ENCODE results near the gene OGN.

Gene OGN

DNA sequence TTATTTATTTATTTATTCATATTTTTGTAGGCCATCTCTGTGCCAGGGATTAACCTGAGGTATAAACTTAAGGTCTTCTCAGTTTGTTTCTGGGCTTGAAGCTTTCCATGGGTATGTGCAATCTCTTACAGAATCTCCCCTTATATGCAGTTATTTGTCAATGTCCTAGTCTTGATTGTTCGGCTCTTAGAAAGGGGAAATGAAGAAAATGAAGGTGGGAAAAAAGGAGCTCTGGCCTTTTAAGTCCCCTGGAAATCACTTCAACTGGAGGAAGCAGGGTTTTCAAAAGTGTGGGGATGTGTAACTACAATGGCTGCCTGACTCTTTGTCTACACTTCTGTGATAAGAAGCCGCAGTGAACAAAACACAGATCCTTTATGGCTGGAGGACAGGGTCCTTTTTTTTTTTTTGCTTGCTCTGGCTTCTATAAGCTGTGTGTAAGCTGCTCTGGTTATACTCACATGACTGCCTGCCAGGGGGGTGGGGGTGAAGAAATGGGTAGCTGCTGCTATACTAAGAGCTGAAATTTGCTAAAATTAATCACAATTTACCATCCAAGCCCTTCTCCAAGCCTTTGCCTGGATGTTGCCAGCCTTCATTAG is 44.9 kb downstream of the OGN start:
- no peak overlapping the region for H3K27ac ChIP-seq
- in situ Hi-C loops (cut with HindIII; ENCODE audit: low pct_ligation_motif_present, low sequenced_read_pairs), result no loop called here
- TF ChIP-seq, protein P1, sequence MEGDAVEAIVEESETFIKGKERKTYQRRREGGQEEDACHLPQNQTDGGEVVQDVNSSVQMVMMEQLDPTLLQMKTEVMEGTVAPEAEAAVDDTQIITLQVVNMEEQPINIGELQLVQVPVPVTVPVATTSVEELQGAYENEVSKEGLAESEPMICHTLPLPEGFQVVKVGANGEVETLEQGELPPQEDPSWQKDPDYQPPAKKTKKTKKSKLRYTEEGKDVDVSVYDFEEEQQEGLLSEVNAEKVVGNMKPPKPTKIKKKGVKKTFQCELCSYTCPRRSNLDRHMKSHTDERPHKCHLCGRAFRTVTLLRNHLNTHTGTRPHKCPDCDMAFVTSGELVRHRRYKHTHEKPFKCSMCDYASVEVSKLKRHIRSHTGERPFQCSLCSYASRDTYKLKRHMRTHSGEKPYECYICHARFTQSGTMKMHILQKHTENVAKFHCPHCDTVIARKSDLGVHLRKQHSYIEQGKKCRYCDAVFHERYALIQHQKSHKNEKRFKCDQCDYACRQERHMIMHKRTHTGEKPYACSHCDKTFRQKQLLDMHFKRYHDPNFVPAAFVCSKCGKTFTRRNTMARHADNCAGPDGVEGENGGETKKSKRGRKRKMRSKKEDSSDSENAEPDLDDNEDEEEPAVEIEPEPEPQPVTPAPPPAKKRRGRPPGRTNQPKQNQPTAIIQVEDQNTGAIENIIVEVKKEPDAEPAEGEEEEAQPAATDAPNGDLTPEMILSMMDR (IDR thresholded peaks at IDR 0.05; ENCODE audit: low read depth, low read length, missing control alignments), result no peak
- DNase-seq, result no peak
- no peaks in the 10 kb centered on the region for H3K27me3 ChIP-seq (replicated peaks)
- no peaks in the 10 kb centered on the region for H3K36me3 ChIP-seq (replicated peaks)
- H3K4me3 ChIP-seq (ENCODE audit: low read depth, low read length), result no peak overlapping the region

DNA sequence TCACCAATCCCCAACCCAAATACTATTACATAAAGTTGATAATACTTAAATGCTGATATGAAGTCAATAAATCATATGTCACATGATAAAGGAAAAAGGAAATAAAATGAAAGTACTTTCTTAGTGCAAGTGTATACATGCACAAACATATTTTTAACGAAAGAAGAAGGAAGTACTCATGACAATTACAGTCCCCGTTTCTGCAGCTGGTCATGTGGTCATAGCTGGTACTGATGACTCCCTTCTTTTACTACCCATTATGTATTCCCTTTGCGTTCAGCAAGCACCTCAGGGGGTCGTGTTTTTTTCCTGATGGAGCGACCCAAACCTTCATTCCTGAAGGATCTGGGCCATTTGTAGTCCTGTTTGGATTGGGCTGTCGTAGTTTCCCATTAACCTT is 51.3 kb downstream of the OGN start:
- no peaks in the 10 kb centered on the region for H3K36me3 ChIP-seq (replicated peaks)
- H3K4me3 ChIP-seq (ENCODE audit: low read depth, low read length), result no peak overlapping the region
- no peak overlapping the region for H3K27ac ChIP-seq
- TF ChIP-seq, protein P1 (IDR thresholded peaks at IDR 0.05; ENCODE audit: low read depth, low read length, missing control alignments), result no peak
- no peaks in the 10 kb centered on the region for H3K27me3 ChIP-seq (replicated peaks)
- no peak for DNase-seq
- in situ Hi-C loops (cut with HindIII; ENCODE audit: low pct_ligation_motif_present, low sequenced_read_pairs), result no loop called here

DNA sequence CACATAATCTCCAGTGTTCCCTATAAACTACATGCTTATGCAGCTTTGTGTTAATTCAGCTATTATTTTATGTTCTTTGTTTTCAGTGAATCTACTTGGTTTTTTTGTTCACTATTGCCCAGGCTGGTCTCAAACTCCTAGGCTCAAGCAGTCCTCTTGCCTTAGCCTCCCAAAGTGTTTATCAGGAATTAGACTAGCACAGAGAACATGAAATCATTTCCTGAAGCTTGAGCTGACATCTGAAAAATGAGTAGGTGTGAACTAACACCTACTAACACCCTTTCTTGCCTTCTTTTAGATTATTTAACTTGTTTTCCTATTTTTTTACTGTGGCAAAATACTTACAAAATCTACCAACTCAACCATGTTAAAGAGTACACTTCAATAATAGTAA is 53.6 kb downstream of the OGN start:
- Histone ChIP-seq H3K36me3 (replicated peaks) (no peaks in the 10 kb centered on the region), H3K27ac (no peak overlapping the region), H3K27me3 (replicated peaks) (no peaks in the 10 kb centered on the region), H3K4me3 (ENCODE audit: low read depth, low read length) (no peak overlapping the region)
- in situ Hi-C loops (cut with HindIII; ENCODE audit: low pct_ligation_motif_present, low sequenced_read_pairs), result no loop called here
- TF ChIP-seq, protein P1 (IDR thresholded peaks at IDR 0.05; ENCODE audit: low read depth, low read length, missing control alignments), result no peak
- no peak for DNase-seq

DNA sequence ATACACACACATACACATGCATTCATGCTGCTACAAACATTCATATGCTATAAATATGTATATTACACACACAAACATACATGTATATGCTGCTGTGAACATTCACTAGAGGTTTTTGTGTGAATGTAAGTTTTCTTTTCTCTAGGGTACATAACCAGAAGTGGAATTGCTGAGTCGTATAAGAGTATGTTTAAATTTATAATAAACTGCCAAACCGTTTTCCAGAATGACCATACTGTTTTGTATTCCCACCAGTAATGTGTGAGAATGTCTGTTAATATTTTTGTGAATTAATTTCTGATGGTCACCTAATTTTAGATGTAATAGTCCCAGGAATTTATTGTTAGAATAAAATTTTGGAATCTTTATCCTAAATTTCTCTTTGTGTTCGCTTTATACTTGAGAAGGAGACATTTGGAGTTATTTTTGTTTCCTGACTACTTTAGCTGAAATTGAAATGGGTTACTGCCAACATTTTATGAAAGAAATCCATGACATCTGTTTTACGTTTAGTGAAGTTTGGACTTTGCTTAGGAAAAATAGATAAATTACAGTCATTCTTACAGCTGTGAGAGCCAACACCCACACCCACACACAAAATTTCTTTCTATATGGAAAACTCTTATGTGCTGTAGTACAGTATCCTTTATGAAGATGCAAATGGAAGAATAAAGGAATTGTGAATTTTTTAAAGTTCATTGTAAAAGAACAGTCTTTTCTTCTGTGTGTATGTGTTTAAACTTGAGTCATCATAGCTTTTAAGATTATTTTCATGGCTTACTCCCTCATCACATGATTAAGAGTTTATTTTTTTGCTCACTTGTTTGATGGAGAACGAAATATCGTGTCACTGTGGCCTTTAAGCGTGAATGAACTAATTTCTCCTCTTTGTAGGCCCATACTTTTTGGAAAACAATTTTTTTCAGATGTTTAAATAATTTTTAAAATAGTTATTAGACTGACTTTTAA is 54.3 kb downstream of the OGN start:
- DNase-seq, result no peak
- no peaks in the 10 kb centered on the region for H3K27me3 ChIP-seq (replicated peaks)
- no peaks in the 10 kb centered on the region for H3K36me3 ChIP-seq (replicated peaks)
- H3K27ac ChIP-seq, result no peak overlapping the region
- TF ChIP-seq, protein P1 (IDR thresholded peaks at IDR 0.05; ENCODE audit: low read depth, low read length, missing control alignments), result no peak
- no peak overlapping the region for H3K4me3 ChIP-seq (ENCODE audit: low read depth, low read length)
- in situ Hi-C loops (cut with HindIII; ENCODE audit: low pct_ligation_motif_present, low sequenced_read_pairs), result no loop called here

DNA sequence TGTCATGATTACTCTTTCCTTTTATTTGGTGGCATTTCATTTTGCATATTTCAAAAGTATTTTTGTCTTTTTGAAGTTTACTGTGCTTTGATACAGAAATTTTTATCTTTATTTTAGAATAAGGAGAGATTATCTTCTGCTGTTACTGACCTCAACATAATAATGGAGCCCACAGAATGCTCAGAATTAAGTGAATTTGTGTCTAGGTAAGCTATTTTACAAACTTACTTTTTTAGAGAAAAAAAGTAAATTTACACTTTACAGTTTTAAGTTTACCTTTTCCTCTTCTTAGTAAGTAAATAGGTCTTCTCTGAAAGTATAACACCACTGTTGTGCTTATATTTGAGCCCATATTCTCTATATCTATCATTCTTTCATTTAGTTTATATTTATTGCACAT is 58.8 kb downstream of the OGN start:
- no peak for DNase-seq
- H3K4me3 ChIP-seq (ENCODE audit: low read depth, low read length), result no peak overlapping the region
- H3K36me3 ChIP-seq (replicated peaks), result no peaks in the 10 kb centered on the region
- H3K27ac ChIP-seq, result no peak overlapping the region
- H3K27me3 ChIP-seq (replicated peaks), result no peaks in the 10 kb centered on the region
- in situ Hi-C loops (cut with HindIII; ENCODE audit: low pct_ligation_motif_present, low sequenced_read_pairs), result no loop called here
- TF ChIP-seq, protein P1 (IDR thresholded peaks at IDR 0.05; ENCODE audit: low read depth, low read length, missing control alignments), result no peak
